Breast epithelium (tissue), 4 donors: ENCODE results near the gene PPTC7. TPM values are rescaled to one million over a fixed set of nuclear protein-coding genes. Genes with fewer than 3 reads are reported as not detected.
"Not testable (repeated sequence)": the region's sequence is repeated elsewhere in the genome, so short reads cannot be mapped to it uniquely, and the experiment has no call there.

Experiments used
- DNase-seq, 2 donors: peaks; one replicate each; pipeline ENCODE4 v3.0.0-alpha.2; 2019; ENCODE audit warnings: low spot score in 2 of 2
- H3K27ac ChIP-seq, 2 donors: fragments of 200-600 bp; sonication (generic) in 1 of 2; one replicate each; pipeline ENCODE4 v1.5.1; 2016 to 2019; ENCODE audit warnings: mild to moderate bottlenecking in 1 of 2
- H3K27me3 ChIP-seq, 2 donors: fragments of 200-600 bp; sonication (generic) in 1 of 2; one replicate each; pipeline versions ENCODE4 v1.5.1 to v1.6.0; 2017 to 2019; ENCODE audit warnings: control low read depth in 1 of 2, mild to moderate bottlenecking in 1 of 2
- H3K36me3 ChIP-seq: fragments of 200-600 bp; one replicate; pipeline ENCODE4 v1.5.1; 2019
- H3K4me1 ChIP-seq, 2 donors: fragments of 200-600 bp; sonication (generic); one replicate each; pipeline ENCODE4 v1.5.1; 2016 to 2019; ENCODE audit warnings: control low read depth in 1 of 2
- H3K4me3 ChIP-seq, 3 donors: fragments of 200-600 bp; sonication (generic); 1 replicate in 2 of 3; 2 replicates in 1 of 3; pipeline ENCODE4 v1.5.1; 2016 to 2019; ENCODE audit warnings: mild to moderate bottlenecking in 3 of 3, moderate library complexity in 2 of 3
- H3K9me3 ChIP-seq, 2 donors: fragments of 200-600 bp; sonication (generic) in 1 of 2; one replicate each; pipeline ENCODE4 v1.5.1; 2016 to 2019; ENCODE audit warnings: control low read depth in 1 of 2
- POLR2A ChIP-seq: fragments of 450-650 bp; IDR thresholded peaks from one replicate; pipeline ENCODE4 v1.6.1; 2016; ENCODE audit warnings: antibody characterized with exemption, mild to moderate bottlenecking, moderate library complexity
- POLR2AphosphoS5 ChIP-seq, 3 donors: sonication (generic); formaldehyde crosslinking; IDR thresholded peaks; one replicate each; pipeline ENCODE4 v1.6.1; 2017; ENCODE audit warnings: antibody characterized with exemption in 3 of 3
- intact Hi-C: fragments of 100-400 bp; cut with DNase I; formaldehyde crosslinking; loops from one replicate; pipeline ENCODE4 v1.15.1; 2023; ENCODE audit warnings: low total_unique reads
- total RNA-seq, 3 donors: library from RNA; depleted of rRNA; stranded (reverse); fragments of >200 nt; gene quantifications; one replicate each; pipeline ENCODE4 v1.1.0, GENCODE V29; 2016
- TF ChIP-seq, protein P1 (sequence below), 3 donors: fragments of 450-650 bp; IDR thresholded peaks; one replicate each; pipeline ENCODE4 v1.5.1; 2016 to 2017; ENCODE audit warnings: antibody characterized with exemption in 3 of 3, mild to moderate bottlenecking in 3 of 3, moderate library complexity in 3 of 3

Gene PPTC7
- total RNA-seq, 3 donors from 2014 or later: 21.6 to 31.9 (median 26.7) TPM

DNA sequence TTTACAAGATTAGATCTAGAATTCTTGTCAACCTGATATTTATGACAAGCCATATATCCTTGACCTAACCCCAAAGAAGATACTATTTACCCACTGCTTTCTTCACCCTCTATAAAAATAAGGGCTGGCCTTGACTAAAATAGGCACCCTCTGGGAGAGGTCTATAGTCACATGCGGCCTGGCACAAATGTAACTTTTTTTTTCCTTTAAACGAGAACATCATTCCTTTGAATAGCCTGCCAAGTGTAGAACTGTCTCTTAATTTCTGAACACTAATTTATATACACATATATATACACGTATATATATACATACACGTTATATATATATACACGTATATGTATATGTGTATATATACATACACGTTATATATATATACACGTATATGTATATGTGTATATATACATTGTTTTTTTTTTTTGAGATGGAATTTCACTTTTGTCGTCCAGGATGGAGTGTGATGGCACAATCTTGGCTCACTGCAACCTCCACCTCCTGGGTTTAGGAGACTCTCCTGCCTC, 18.6 kb downstream of the PPTC7 start:
- Histone ChIP-seq H3K4me1 (peaks cover 0 to 25% of the 10 kb centered on the region in 2 donors), H3K27ac (peak overlapping the region; percentile 48), H3K9me3 (peaks cover 0 to under 1% of the 10 kb centered on the region in 2 donors), H3K36me3 (no peaks in the 10 kb centered on the region), H3K27me3 (no peaks in the 10 kb centered on the region), H3K4me3 (no peak overlapping the region)
- TF ChIP-seq, protein P1, sequence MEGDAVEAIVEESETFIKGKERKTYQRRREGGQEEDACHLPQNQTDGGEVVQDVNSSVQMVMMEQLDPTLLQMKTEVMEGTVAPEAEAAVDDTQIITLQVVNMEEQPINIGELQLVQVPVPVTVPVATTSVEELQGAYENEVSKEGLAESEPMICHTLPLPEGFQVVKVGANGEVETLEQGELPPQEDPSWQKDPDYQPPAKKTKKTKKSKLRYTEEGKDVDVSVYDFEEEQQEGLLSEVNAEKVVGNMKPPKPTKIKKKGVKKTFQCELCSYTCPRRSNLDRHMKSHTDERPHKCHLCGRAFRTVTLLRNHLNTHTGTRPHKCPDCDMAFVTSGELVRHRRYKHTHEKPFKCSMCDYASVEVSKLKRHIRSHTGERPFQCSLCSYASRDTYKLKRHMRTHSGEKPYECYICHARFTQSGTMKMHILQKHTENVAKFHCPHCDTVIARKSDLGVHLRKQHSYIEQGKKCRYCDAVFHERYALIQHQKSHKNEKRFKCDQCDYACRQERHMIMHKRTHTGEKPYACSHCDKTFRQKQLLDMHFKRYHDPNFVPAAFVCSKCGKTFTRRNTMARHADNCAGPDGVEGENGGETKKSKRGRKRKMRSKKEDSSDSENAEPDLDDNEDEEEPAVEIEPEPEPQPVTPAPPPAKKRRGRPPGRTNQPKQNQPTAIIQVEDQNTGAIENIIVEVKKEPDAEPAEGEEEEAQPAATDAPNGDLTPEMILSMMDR (IDR thresholded peaks at IDR 0.05): no peak
- no peak for DNase-seq
- intact Hi-C loops: no loop called here

DNA sequence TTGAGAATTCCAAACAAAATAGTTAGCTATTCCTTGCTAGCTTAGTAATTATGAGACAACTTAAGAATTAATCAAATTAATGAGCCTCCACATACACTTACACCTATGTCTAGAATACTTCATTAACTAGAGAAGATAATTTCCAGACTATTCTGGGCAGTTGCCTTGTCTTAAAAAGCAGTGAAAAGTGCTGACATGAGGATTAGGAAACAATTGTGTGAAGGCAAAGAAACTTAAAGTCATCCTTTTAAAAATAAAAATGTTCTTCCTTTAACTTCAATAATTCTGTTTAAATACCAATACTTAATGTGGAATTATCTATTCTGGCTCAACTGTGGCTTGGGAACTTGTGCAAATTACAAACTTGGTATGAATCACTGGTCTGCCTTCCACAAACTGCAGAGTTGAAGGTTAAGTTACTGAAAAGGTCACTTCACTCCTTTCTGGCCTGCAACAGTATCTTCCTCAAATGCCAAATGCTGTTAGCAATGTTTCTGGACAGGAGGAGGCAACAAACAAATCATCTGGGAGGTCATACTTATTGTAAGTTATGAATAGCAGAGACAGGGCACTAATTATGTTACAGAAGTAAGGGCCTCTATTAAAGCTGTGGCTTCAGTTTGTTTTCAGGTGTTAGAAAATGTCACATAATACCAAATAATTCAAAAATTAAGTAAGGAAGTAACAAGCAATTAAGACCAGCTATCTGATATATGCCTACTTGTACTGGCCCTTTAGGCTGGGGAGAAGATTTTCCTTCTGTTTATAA, 19.2 kb downstream of the PPTC7 start:
- TF ChIP-seq, protein P1 (IDR thresholded peaks at IDR 0.05): no peak
- TF ChIP-seq POLR2A: no peak
- TF ChIP-seq POLR2AphosphoS5 (IDR thresholded peaks at IDR 0.05): no peak
- no peaks in the 10 kb centered on the region for H3K36me3 ChIP-seq
- intact Hi-C loops: no loop called here
- no peaks in the 10 kb centered on the region for H3K9me3 ChIP-seq
- H3K27ac ChIP-seq: peak overlapping the region; percentile 48
- H3K27me3 ChIP-seq: no peaks in the 10 kb centered on the region
- peaks cover 0 to 25% of the 10 kb centered on the region in 2 donors for H3K4me1 ChIP-seq
- H3K4me3 ChIP-seq: no peak overlapping the region
- no peak for DNase-seq

DNA sequence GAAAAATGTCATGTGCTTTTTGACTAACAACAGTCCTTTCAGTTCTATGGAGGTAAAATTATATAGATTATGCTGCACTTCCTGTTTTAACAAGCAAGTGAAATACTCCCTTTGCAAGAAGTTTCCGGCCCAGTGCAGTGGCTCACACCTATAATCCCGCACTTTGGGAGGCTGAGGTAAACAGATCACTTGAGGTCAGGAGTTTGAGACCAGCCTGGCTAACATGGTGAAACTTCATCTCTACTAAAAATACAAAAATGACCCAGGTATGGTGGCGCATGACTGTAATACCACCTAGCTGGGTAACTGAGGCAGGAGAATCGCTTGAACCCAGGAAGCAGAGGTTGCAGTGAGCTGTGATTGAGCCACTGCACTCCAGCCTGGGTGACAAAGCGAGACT, 20.7 kb downstream of the PPTC7 start:
- H3K9me3 ChIP-seq, H3K27me3 ChIP-seq, intact Hi-C loops, H3K36me3 ChIP-seq, H3K4me3 ChIP-seq, DNase-seq: not testable (repeated sequence)
- H3K27ac ChIP-seq: peak overlapping the region in 1 of 2 donors; percentile 25
- H3K4me1 ChIP-seq: peaks cover 0 to 25% of the 10 kb centered on the region in 2 donors

DNA sequence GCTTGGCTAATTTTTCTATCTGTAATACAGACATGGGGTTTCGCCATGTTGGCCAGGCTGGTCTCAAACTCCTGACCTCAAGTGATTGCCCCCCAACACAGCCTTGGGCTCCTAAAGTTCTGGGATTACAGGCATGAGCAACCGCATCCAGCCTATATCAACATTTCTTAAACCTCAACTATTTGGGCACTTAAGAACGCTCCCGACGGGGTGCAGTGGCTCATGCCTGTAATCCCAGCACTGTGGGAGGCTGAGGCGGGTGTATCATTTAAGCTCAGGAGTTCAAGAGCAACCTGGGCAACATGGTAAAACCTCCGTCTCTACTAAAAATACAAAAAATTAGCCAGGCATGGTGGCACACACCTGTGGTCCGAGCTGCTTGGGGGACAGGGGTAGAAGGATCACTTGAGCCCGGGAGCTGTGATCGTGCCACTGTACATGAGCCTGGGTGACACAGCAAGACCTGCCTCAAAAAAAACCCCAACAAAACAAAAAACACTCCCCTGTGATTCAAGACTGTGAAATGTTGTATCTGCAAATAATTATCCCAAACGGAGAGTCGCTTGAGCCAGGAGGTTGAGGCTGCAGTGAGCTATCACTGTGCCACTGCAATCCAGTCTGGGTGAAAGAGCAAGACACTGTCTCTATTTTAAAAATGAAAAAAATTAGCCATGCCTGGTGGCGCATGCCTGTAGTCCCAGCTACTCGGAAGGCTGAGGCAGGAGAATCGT, 21.5 kb downstream of the PPTC7 start:
- Histone ChIP-seq H3K4me3 (no peak overlapping the region), H3K9me3 (no peaks in the 10 kb centered on the region), H3K4me1 (peaks cover 0 to 25% of the 10 kb centered on the region in 2 donors), H3K27me3 (no peaks in the 10 kb centered on the region), H3K27ac (peak overlapping the region; percentile 29 to 45), H3K36me3 (no peaks in the 10 kb centered on the region)
- DNase-seq: no peak
- intact Hi-C loops: no loop called here
- TF ChIP-seq, protein P1 (IDR thresholded peaks at IDR 0.05): no peak
- TF ChIP-seq POLR2AphosphoS5 (IDR thresholded peaks at IDR 0.05): no peak
- no peak for TF ChIP-seq POLR2A

GRCh38 chr12:110560946-110561345, 22.2 kb downstream of the PPTC7 start:
- intact Hi-C loops: no loop called here
- Histone ChIP-seq H3K9me3 (no peaks in the 10 kb centered on the region), H3K4me3 (no peak overlapping the region), H3K36me3 (no peaks in the 10 kb centered on the region), H3K27me3 (no peaks in the 10 kb centered on the region), H3K4me1 (peaks cover 0 to 27% of the 10 kb centered on the region in 2 donors), H3K27ac (no peak overlapping the region)
- no peak for TF ChIP-seq POLR2A
- no peak for TF ChIP-seq POLR2AphosphoS5 (IDR thresholded peaks at IDR 0.05)
- TF ChIP-seq, protein P1 (IDR thresholded peaks at IDR 0.05): no peak
- no peak for DNase-seq
